Right lung (tissue), 5 donors: Measurements from ENCODE around the gene CENPN. TPM values are rescaled to one million over a fixed set of nuclear protein-coding genes. Genes with fewer than 3 reads are reported as not detected.

Experiments
- DNase-seq, 2 donors: peaks; one replicate each; pipeline ENCODE4 v3.0.0-alpha.2; 2013
- polyA plus RNA-seq, 5 donors: library from polyadenylated mRNA; unstranded; fragments of 120-200 nt; gene quantifications; one replicate each; pipeline versions ENCODE4 v1.2.1 to v1.2.3, GENCODE V29; 2013; ENCODE audit warnings: inconsistent platforms in 1 of 5, low replicate concordance in 1 of 5; ENCODE audit not compliant: insufficient read length in 5 of 5, insufficient read depth in 1 of 5

CENPN gene
- polyA plus RNA-seq, 5 donors: 14.1 to 35.8 (median 19.2) TPM

- DNase-seq: peak; percentile 98 to 99
Observed at GRCh38 chr16:81077076-81077940, 70.3 kb downstream of the CENPN start, which contains the start of gene C16orf46. C16orf46 (minus strand) TSS chr16:81077238; CDS start chr16:81063955, 13,283 bp downstream.

DNA sequence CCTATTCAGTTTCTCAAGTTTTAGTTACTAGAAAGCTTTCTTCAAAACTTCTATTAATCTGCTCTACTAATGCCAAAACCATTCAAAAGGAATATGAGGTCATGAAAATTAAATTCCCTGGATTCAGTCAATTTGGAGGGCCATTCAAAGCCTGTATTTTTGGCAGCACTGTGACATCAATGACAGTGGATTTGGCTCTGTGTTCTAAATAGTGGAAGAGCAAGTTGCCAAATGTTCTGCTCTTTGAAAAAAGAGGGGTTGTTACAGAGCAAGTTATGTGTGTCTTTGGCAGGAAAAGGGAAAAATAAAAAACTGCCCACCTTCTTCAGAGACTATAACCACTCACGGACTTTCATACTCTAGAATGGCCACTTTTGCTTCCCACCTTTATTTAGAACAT is 73.2 kb downstream of the CENPN start:
- DNase-seq: peak in 1 of 2 donors; percentile 20

- DNase-seq: no peak
Observed at GRCh38 chr16:81081014-81081413, 74.0 kb downstream of the CENPN start.

Other genes with a start within 250 kb of the CENPN start
- 1 to 10 TPM; 4.2 to 5.5 (median 4.6) TPM for gene CDYL2, start 202.6 kb upstream of the CENPN start, polyA plus RNA-seq
- gene CMC2, start 329 bp upstream of the CENPN start, polyA plus RNA-seq: 10 to 100 TPM; 37.4 to 60.7 (median 47.1) TPM
- gene ATMIN, start 28.6 kb downstream of the CENPN start, polyA plus RNA-seq: 10 to 100 TPM; 29.8 to 51.0 (median 39.9) TPM
- gene C16orf46, start 70.0 kb downstream of the CENPN start, polyA plus RNA-seq: 1 to 10 TPM; 1.6 to 2.5 (median 1.9) TPM
- gene GCSH, start 89.2 kb downstream of the CENPN start, polyA plus RNA-seq: 10 to 100 TPM; 64.4 to 95.7 (median 72.7) TPM
- gene BCO1, start 231.5 kb downstream of the CENPN start, polyA plus RNA-seq: under 1 TPM; 0.40 to 0.84 (median 0.58) TPM